Ishikawa (cell line): ENCODE measurements around the gene FKBP15.

ENCODE experiments used
- CEBPB ChIP-seq: IDR thresholded peaks from 2 replicates; pipeline ENCODE4 v1.6.1; 2012
- CREB1 ChIP-seq: IDR thresholded peaks from 2 replicates; pipeline ENCODE4 v1.6.1; 2012; ENCODE audit warnings: low read depth
- EGR1 ChIP-seq: IDR thresholded peaks from 2 replicates; pipeline ENCODE4 v1.6.1; 2012
- EP300 ChIP-seq: IDR thresholded peaks from 2 replicates; pipeline ENCODE4 v1.6.1; 2012; ENCODE audit warnings: borderline replicate concordance
- FOXM1 ChIP-seq: IDR thresholded peaks from 2 replicates; pipeline ENCODE4 v1.6.1; 2012; ENCODE audit warnings: low read depth, borderline replicate concordance
- MAX ChIP-seq: IDR thresholded peaks from 2 replicates; pipeline ENCODE4 v1.6.1; 2012
- NFIC ChIP-seq: IDR thresholded peaks from 2 replicates; pipeline ENCODE4 v1.6.1; 2012
- RAD21 ChIP-seq: IDR thresholded peaks from 2 replicates; pipeline ENCODE4 v1.6.1; 2012; ENCODE audit warnings: low read depth
- REST ChIP-seq: IDR thresholded peaks from 2 replicates; pipeline ENCODE4 v1.6.1; 2012; ENCODE audit warnings: low read depth, mild to moderate bottlenecking
- TAF1 ChIP-seq: IDR thresholded peaks from 2 replicates; pipeline ENCODE4 v1.6.1; 2012; ENCODE audit warnings: low read depth, mild to moderate bottlenecking
- TCF12 ChIP-seq: IDR thresholded peaks from 2 replicates; pipeline ENCODE4 v1.6.1; 2012; ENCODE audit warnings: low read depth
- TEAD4 ChIP-seq: IDR thresholded peaks from 2 replicates; pipeline ENCODE4 v1.6.1; 2012
- USF1 ChIP-seq: IDR thresholded peaks from 2 replicates; pipeline ENCODE4 v1.6.1; 2012
- YY1 ChIP-seq: IDR thresholded peaks from 2 replicates; pipeline ENCODE4 v1.6.1; 2012; ENCODE audit warnings: low read depth
- ZBTB7A ChIP-seq: IDR thresholded peaks from 2 replicates; pipeline ENCODE4 v1.6.1; 2012; ENCODE audit warnings: low read depth

The FKBP15 gene

GRCh38 chr9:113261917-113262671, 41.0 kb upstream of the FKBP15 start:
- TF ChIP-seq CEBPB (no peak), MAX (no peak)

- TF ChIP-seq YY1 (no peak), NFIC (no peak), TEAD4 (no peak), USF1 (no peak), TCF12 (no peak), FOXM1 (no peak), RAD21 (no peak), EP300 (no peak), TAF1 (no peak), REST (no peak), CEBPB (no peak), EGR1 (no peak), ZBTB7A (no peak), MAX (no peak)
These were observed 37.2 kb upstream of the FKBP15 start for GRCh38 chr9:113258282-113258681.

- no peak for TF ChIP-seq TCF12
- no peak for TF ChIP-seq EGR1
- no peak for TF ChIP-seq FOXM1
These were observed 36.8 kb upstream of the FKBP15 start for GRCh38 chr9:113257863-113258262.

- TF ChIP-seq EP300 (no peak), CEBPB (no peak), TCF12 (no peak), USF1 (no peak), TEAD4 (no peak), CREB1 (no peak), YY1 (no peak), FOXM1 (no peak), TAF1 (no peak), ZBTB7A (no peak), REST (no peak), MAX (no peak), EGR1 (no peak), NFIC (no peak), RAD21 (no peak)
These were observed 34.4 kb upstream of the FKBP15 start for GRCh38 chr9:113255438-113255837.

GRCh38 chr9:113254991-113255390, 33.9 kb upstream of the FKBP15 start:
- TF ChIP-seq EP300 (no peak), RAD21 (no peak), NFIC (no peak), YY1 (no peak), ZBTB7A (no peak), EGR1 (no peak), CREB1 (no peak), TCF12 (no peak), TAF1 (no peak)

- TF ChIP-seq FOXM1 (no peak), USF1 (no peak), TAF1 (no peak), RAD21 (no peak), TCF12 (no peak), EGR1 (no peak), EP300 (no peak), MAX (no peak), TEAD4 (no peak), YY1 (no peak)
These were observed 29.7 kb upstream of the FKBP15 start for GRCh38 chr9:113250807-113251206.
